Kidney (tissue), 14 donors: ENCODE results near the gene BTBD1. TPM values are rescaled to one million over a fixed set of nuclear protein-coding genes. Genes with fewer than 3 reads are reported as not detected.

ENCODE experiments used
- DNase-seq, 5 donors: peaks; one replicate each; pipeline ENCODE4 v3.0.0-alpha.2; 2013 to 2020
- FAIRE-seq: peaks from 2 replicates; lab custom pipeline; 2012; peaks lifted over from hg19 to GRCh38; lab: Jason Lieb, UNC
- H3K27ac ChIP-seq, 2 donors: one replicate each; pipeline ENCODE4 v1.7.0; 2013; ENCODE audit warnings: low read depth in 2 of 2, low read length in 2 of 2, inconsistent platforms in 1 of 2
- H3K27me3 ChIP-seq: one replicate; pipeline ENCODE4 v1.7.1; 2013; ENCODE audit warnings: low read length, inconsistent platforms; ENCODE audit not compliant: control insufficient read depth, insufficient read depth
- H3K36me3 ChIP-seq, 3 donors: one replicate each; pipeline versions ENCODE4 v1.7.0 to v1.7.1; 2013; ENCODE audit warnings: low read length in 3 of 3, control low read depth in 1 of 3, inconsistent platforms in 1 of 3; ENCODE audit not compliant: insufficient read depth in 3 of 3, control insufficient read depth in 2 of 3
- H3K4me1 ChIP-seq, 3 donors: one replicate each; pipeline versions ENCODE4 v1.7.0 to v1.7.1; 2013; ENCODE audit warnings: low read length in 3 of 3, inconsistent platforms in 1 of 3, low read depth in 1 of 3; ENCODE audit not compliant: control insufficient read depth in 2 of 3, insufficient read depth in 2 of 3
- H3K4me3 ChIP-seq, 3 donors: one replicate each; pipeline versions ENCODE4 v1.7.0 to v1.8.1; 2013; ENCODE audit warnings: low read length in 3 of 3, control low read depth in 1 of 3, inconsistent platforms in 1 of 3
- H3K9ac ChIP-seq, 3 donors: one replicate each; pipeline versions ENCODE4 v1.7.0 to v1.7.1; 2013; ENCODE audit warnings: low read length in 3 of 3, control low read depth in 1 of 3, inconsistent platforms in 1 of 3
- H3K9me3 ChIP-seq, 3 donors: one replicate each; pipeline versions ENCODE4 v1.7.0 to v1.7.1; 2013; ENCODE audit warnings: low read length in 3 of 3, control low read depth in 1 of 3, inconsistent platforms in 1 of 3; ENCODE audit not compliant: control insufficient read depth in 2 of 3, insufficient read depth in 1 of 3
- CTCF ChIP-seq: IDR thresholded peaks from 3 replicates; pipeline ENCODE4 v1.5.1; 2012; ENCODE audit warnings: mild to moderate bottlenecking, moderate library complexity, borderline replicate concordance; ENCODE audit not compliant: insufficient read depth; ENCODE audit errors: extremely low read depth
- intact Hi-C: fragments of 100-400 bp; cut with DNase I; formaldehyde crosslinking; loops from one replicate; pipeline ENCODE4 v1.11.1; 2022
- polyA plus RNA-seq: library from polyadenylated mRNA; stranded (reverse); fragments of 350-450 nt; fragmentation: Illumina TruSeq; extraction: RNeasy Lipid Tissue Mini Kit (QIAGEN cat#74804); gene quantifications from one replicate; pipeline ENCODE4 v1.2.3, GENCODE V29; 2014; ENCODE audit warnings: low read depth, low replicate concordance; ENCODE audit not compliant: insufficient read depth
- total RNA-seq: library from RNA; stranded (reverse); fragmentation: NEBNext Ultra II Directional; extraction: Animal tissue kit (Norgen Biotek cat#: 25700); gene quantifications from one replicate; pipeline ENCODE4 v1.2.1, GENCODE V29; 2021
- donor health status: control.
- donor health status: control.
- donor health status: control.
- donor health status: control.
- donor health status: control.
- donor health status: DM: yes; HTN: yes; CAD: no.
- donor health status: Normal renal cell carcinoma (clear cell type).

Gene BTBD1
- total and polyA plus RNA-seq, 2 donors from 2014 or later, result 29.1 to 52.0 TPM

DNA sequence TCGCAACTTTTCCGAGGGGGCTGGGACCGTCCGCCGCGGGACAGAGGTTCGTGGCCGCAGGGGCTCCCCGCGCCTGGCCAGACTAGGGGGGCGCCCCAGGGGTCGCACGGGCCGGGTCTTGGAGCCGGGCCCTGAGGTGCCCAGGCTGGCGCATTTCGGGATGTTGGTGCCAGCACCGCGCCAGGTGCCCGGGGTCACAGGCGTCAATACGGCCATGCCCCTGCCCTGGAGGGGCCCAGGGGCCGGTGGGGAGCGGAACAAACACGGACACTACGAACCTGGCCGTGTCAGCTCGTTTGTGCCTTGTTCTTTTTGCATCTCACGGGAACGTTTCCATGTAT is 40.8 kb upstream of the BTBD1 start:
- H3K9ac ChIP-seq, result no peak overlapping the region
- DNase-seq (peak in 1 of 5 donors; percentile 73), FAIRE-seq (no peak)
- H3K9me3 ChIP-seq, result no peaks in the 10 kb centered on the region
- no peaks in the 10 kb centered on the region for H3K36me3 ChIP-seq
- peak overlapping the region in 2 of 3 donors; percentile 18 to 56 for H3K4me3 ChIP-seq
- H3K27me3 ChIP-seq, result peaks cover 5% of the 10 kb centered on the region
- no peak overlapping the region for H3K27ac ChIP-seq
- no peak for TF ChIP-seq CTCF
- intact Hi-C loops, result no loop called here
- H3K4me1 ChIP-seq, result peaks cover 0 to 5% (median 0%) of the 10 kb centered on the region in 3 donors

GRCh38 chr15:83106994-83107840 is 40.2 kb upstream of the BTBD1 start, which contains the start of gene TM6SF1:
Gene TM6SF1, plus strand, starts transcription at chr15:83107645. Its CDS starts 36 bp downstream, at chr15:83107681.
- no peak within 1 kb of the TSS for H3K9ac ChIP-seq
- FAIRE-seq (no peak), DNase-seq (peak; percentile 55 to 78 (median 58))
- no peak for TF ChIP-seq CTCF
- peaks cover 5% of the 10 kb centered on the region for H3K27me3 ChIP-seq
- H3K9me3 ChIP-seq, result no peaks in the 10 kb centered on the region
- intact Hi-C loops, result no loop called here
- H3K27ac ChIP-seq, result no peak within 1 kb of the TSS
- no peaks in the 10 kb centered on the region for H3K36me3 ChIP-seq
- H3K4me3 ChIP-seq, result peak within 1 kb of the TSS in 2 of 3 donors; percentile 18 to 56
- peaks cover 0 to 2% (median 0%) of the 10 kb centered on the region in 3 donors for H3K4me1 ChIP-seq

- Histone ChIP-seq H3K4me3 (no peak overlapping the region), H3K27me3 (peaks cover 5% of the 10 kb centered on the region), H3K4me1 (peaks cover 0 to 2% (median 0%) of the 10 kb centered on the region in 3 donors), H3K36me3 (no peaks in the 10 kb centered on the region), H3K27ac (no peak overlapping the region), H3K9me3 (no peaks in the 10 kb centered on the region), H3K9ac (no peak overlapping the region)
- FAIRE-seq (no peak), DNase-seq (no peak)
- TF ChIP-seq CTCF, result no peak
- intact Hi-C loops, result no loop called here
These were observed 38.4 kb upstream of the BTBD1 start for GRCh38 chr15:83105440-83105839.
